Mononuclear cell (primary cell): Measurements from ENCODE around the gene WASF1. TPM values are rescaled to one million over a fixed set of nuclear protein-coding genes. Genes with fewer than 3 reads are reported as not detected.
A peak's percentile ranks its signal among the peaks of the same experiment; 100 is the strongest.

Source experiments
- H3K27me3 ChIP-seq: 2 replicates; pipeline ENCODE4 v1.6.0; 2011; ENCODE audit warnings: low read length, control low read depth; ENCODE audit not compliant: insufficient read depth
- H3K4me1 ChIP-seq: 2 replicates; pipeline ENCODE4 v1.5.1; 2011; ENCODE audit warnings: mild to moderate bottlenecking, low read length, control low read depth; ENCODE audit not compliant: insufficient read depth
- H3K4me3 ChIP-seq: 2 replicates; pipeline ENCODE4 v1.5.1; 2011; ENCODE audit warnings: mild to moderate bottlenecking, low read length, moderate library complexity
- H3K9me3 ChIP-seq: 2 replicates; pipeline ENCODE4 v1.5.1; 2011; ENCODE audit warnings: low read depth, mild to moderate bottlenecking, control low read depth, low read length
- total RNA-seq: library from RNA; depleted of rRNA; stranded (reverse); fragments of >200 nt; gene quantifications from one replicate; pipeline ENCODE4 v1.2.3, GENCODE V29; 2012

Gene WASF1
- 2.8 TPM for total RNA-seq

DNA sequence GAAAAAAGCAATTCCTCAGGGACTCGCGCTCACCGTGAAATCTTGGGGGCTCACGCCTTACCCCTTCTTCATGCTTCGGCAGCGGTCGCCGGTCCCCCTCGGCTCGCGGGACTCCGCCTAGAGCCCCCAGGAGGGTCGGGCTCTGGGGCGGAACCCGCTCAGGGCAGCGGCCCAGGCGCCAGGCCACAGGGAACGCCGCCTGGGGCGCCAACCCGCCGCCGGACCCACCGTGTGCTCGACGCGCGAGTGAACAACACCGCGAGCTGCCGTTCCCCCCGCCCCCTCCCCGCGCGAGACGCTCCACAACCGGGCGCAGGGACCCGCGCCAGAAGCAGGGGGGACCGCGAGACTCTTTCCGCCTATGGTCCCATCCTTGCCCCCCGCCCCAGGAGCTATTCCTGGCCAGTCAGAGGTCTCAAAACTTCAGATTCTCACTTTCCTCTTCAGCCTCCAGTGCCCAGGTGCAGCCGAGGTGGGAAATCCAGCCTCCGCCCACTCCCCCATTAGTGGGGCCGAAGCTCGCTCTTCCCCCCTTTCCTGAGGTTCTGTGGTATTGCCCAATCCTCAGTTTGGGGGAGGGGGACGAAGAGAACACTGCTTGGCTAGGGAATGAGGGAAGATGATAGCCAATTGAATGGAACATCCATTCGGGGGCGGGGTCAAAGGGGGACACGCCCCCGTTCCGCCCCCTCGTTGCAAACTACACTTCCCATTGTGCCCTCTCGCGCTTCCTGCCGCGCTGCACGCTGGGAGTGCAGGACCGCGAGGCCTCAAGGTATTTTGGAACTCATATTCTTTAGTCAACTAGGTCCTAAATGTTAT lies at the start of gene WASF1:
Gene WASF1, minus strand, starts transcription at position 265 of the 822 bp plus-strand sequence. CDS start 52,069 bp downstream, outside the sequence.
- Histone ChIP-seq H3K4me3 (peak within 1 kb of the TSS; percentile 93), H3K27me3 (peaks cover 17% of the 10 kb centered on the region), H3K4me1 (peaks cover 32% of the 10 kb centered on the region), H3K9me3 (no peaks in the 10 kb centered on the region)

DNA sequence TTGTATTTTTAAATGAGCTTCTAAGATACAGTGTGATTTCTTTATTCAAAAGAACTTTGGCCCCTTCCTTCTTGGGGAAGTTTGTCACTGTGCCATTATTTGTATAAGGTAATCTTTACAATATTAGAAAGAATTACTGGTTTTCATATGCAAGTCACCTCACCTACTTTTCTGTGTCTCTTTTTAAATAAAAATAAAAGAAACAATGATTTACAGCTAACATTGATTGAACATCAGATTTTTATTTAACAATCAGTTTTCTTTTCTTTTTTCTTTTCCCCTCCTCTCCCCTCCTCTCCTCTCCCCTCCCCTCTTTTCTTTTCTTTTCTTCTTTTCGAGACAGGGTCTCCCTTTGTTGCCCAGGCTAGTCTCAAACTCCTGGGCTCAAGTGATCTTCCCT lies 46.8 kb upstream of the WASF1 start:
- Histone ChIP-seq H3K9me3 (no peaks in the 10 kb centered on the region), H3K4me3 (no peak overlapping the region), H3K27me3 (no peaks in the 10 kb centered on the region), H3K4me1 (no peaks in the 10 kb centered on the region)

DNA sequence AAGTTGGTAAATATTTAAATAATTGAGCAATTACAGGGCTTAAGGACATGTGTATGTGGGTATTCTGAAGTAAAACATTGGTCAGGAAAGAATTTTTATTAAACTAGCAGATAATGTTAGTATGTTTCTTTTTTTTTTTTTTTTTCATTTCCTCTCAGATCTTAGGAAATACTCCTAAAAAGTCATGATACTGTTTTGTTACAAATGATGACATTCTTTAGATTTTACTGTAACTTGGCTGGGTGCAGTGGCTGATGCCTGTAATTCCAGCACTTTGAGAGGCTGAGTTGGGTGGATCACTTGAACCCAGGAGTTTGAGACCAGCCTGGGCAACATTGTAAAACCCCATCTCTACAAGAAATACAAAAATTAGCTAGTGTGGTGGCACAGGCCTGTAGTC lies 42.3 kb upstream of the WASF1 start:
- Histone ChIP-seq H3K9me3 (no peaks in the 10 kb centered on the region), H3K27me3 (no peaks in the 10 kb centered on the region), H3K4me1 (no peaks in the 10 kb centered on the region), H3K4me3 (no peak overlapping the region)

DNA sequence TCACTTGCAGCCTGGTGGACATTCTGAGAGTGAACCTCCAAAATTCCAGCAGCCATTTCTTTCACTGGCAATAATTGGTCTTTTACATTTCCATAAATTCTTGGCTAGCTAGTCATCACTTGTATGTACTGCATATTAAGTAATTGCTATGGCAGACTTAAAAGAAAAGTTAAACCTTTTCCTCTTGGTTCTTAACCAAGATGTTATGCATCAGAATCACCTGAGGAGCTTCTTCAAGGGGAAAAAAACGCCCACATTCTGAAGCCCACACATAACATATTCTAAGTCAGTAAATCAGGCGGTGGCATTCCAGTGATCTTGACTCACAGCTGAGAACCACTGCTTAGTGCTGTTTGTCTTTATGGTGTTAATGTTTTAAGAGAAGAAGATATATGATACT lies 37.8 kb upstream of the WASF1 start:
- no peaks in the 10 kb centered on the region for H3K27me3 ChIP-seq
- no peak overlapping the region for H3K4me3 ChIP-seq
- no peaks in the 10 kb centered on the region for H3K4me1 ChIP-seq
- H3K9me3 ChIP-seq = no peaks in the 10 kb centered on the region

- no peak overlapping the region for H3K4me3 ChIP-seq
- H3K9me3 ChIP-seq = no peaks in the 10 kb centered on the region
- no peaks in the 10 kb centered on the region for H3K27me3 ChIP-seq
- H3K4me1 ChIP-seq = no peaks in the 10 kb centered on the region
Measured at GRCh38 chr6:110216140-110216539, 36.7 kb upstream of the WASF1 start.

DNA sequence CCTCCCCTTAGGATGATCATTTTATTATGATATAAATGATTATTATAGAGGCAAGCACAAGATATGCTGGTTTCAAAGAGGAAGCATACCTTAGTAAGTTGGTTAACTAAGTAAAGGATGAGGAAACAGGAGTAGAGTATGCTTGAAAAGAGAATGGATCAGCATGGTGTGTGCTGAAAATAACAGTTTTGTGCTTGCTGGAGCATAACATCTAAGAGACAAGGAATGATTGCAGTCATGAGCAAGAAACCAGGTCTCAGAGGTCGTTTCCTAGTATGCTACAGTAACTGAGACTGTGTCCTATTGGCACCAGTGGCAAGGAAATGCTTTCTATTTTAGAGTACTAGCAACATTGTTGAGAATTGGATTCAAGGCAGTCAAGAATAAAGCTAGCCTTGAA lies 34.9 kb upstream of the WASF1 start:
- Histone ChIP-seq H3K4me1 (no peaks in the 10 kb centered on the region), H3K9me3 (no peaks in the 10 kb centered on the region), H3K4me3 (no peak overlapping the region), H3K27me3 (no peaks in the 10 kb centered on the region)

- Histone ChIP-seq H3K27me3 (no peaks in the 10 kb centered on the region), H3K4me1 (no peaks in the 10 kb centered on the region), H3K9me3 (no peaks in the 10 kb centered on the region), H3K4me3 (no peak overlapping the region)
Measured at GRCh38 chr6:110211753-110212152, 32.3 kb upstream of the WASF1 start.

- H3K9me3 ChIP-seq = no peaks in the 10 kb centered on the region
- H3K4me3 ChIP-seq = no peak overlapping the region
Measured at GRCh38 chr6:110207652-110208051, 28.2 kb upstream of the WASF1 start.

GRCh38 chr6:110201151-110201884 lies 21.8 kb upstream of the WASF1 start:
- Histone ChIP-seq H3K4me1 (peaks cover 6% of the 10 kb centered on the region), H3K4me3 (no peak overlapping the region), H3K9me3 (no peaks in the 10 kb centered on the region), H3K27me3 (no peaks in the 10 kb centered on the region)

More at GRCh38 chr6:110207652-110208051, 28.2 kb upstream of the WASF1 start:
- Histone ChIP-seq H3K4me1 (peaks cover 3% of the 10 kb centered on the region), H3K27me3 (no peaks in the 10 kb centered on the region)

GRCh38 chr6:110198561-110198960 lies 19.1 kb upstream of the WASF1 start:
- no peaks in the 10 kb centered on the region for H3K27me3 ChIP-seq
- H3K4me1 ChIP-seq = peaks cover 3% of the 10 kb centered on the region
- no peaks in the 10 kb centered on the region for H3K9me3 ChIP-seq

GRCh38 chr6:110196874-110197273 lies 17.4 kb upstream of the WASF1 start:
- Histone ChIP-seq H3K4me1 (peaks cover 5% of the 10 kb centered on the region), H3K4me3 (no peak overlapping the region), H3K27me3 (no peaks in the 10 kb centered on the region), H3K9me3 (no peaks in the 10 kb centered on the region)

More at GRCh38 chr6:110198561-110198960, 19.1 kb upstream of the WASF1 start:
- H3K4me3 ChIP-seq = no peak overlapping the region

GRCh38 chr6:110195639-110196038 lies 16.2 kb upstream of the WASF1 start:
- Histone ChIP-seq H3K4me3 (no peak overlapping the region), H3K4me1 (peaks cover 12% of the 10 kb centered on the region), H3K27me3 (no peaks in the 10 kb centered on the region), H3K9me3 (no peaks in the 10 kb centered on the region)

GRCh38 chr6:110191477-110191876 lies 12.0 kb upstream of the WASF1 start:
- Histone ChIP-seq H3K4me3 (no peak overlapping the region), H3K4me1 (peaks cover 19% of the 10 kb centered on the region), H3K9me3 (no peaks in the 10 kb centered on the region), H3K27me3 (no peaks in the 10 kb centered on the region)

- Histone ChIP-seq H3K27me3 (no peaks in the 10 kb centered on the region), H3K4me1 (peaks cover 25% of the 10 kb centered on the region), H3K9me3 (no peaks in the 10 kb centered on the region), H3K4me3 (no peak overlapping the region)
Measured at GRCh38 chr6:110190726-110191125, 11.3 kb upstream of the WASF1 start.

DNA sequence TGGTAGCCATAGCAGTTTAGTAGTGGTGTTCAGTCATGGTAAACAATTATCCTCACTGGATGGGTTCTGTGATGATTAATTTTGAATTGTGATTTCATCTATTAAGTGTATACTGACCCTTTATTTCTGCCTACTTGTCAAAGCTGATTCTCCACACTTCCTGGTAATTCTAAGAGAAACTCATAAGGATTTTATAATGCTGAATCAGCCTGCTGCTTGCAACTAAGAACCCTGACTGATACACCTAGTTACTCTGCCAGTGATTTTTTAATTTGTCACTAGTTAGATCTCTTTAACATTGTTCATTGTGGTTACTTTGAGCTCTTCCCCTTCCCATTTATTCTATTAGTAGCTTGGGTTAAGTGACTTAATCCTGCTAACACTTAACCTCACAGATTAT lies 9.3 kb upstream of the WASF1 start:
- Histone ChIP-seq H3K4me1 (peaks cover 26% of the 10 kb centered on the region), H3K9me3 (no peaks in the 10 kb centered on the region), H3K27me3 (no peaks in the 10 kb centered on the region), H3K4me3 (no peak overlapping the region)
